Measurements from ENCODE around the gene HDAC9. TPM values are rescaled to one million over a fixed set of nuclear protein-coding genes. Genes with fewer than 3 reads are reported as not detected.

The HDAC9 gene
- total RNA-seq, 1 donor from 2014 or later: 32.4 TPM

GRCh38 chr7:18529239-18529638 lies 33.7 kb downstream of the HDAC9 start:
- Histone ChIP-seq H3K27me3 (no peaks in the 10 kb centered on the region), H3K27ac (no peak overlapping the region), H3K4me1 (no peaks in the 10 kb centered on the region), H3K4me3 (no peak overlapping the region), H3K9me3 (no peaks in the 10 kb centered on the region), H3K36me3 (no peaks in the 10 kb centered on the region)
- DNase-seq (ENCODE audit: extremely low spot score in 2 of 2): no peak
- intact Hi-C loops (cut with DNase I): no loop called here
- TF ChIP-seq CTCF (IDR thresholded peaks at IDR 0.05) (no peak), POLR2A (IDR thresholded peaks at IDR 0.05) (no peak), POLR2AphosphoS5 (IDR thresholded peaks at IDR 0.05; ENCODE audit: insufficient read depth in 1 of 2, low read depth in 1 of 2) (no peak)

- Histone ChIP-seq H3K27me3 (no peaks in the 10 kb centered on the region), H3K36me3 (no peaks in the 10 kb centered on the region), H3K27ac (no peak overlapping the region), H3K4me1 (no peaks in the 10 kb centered on the region), H3K9me3 (no peaks in the 10 kb centered on the region), H3K4me3 (no peak overlapping the region)
- no peak for DNase-seq (ENCODE audit: extremely low spot score in 2 of 2)
- no peak for TF ChIP-seq POLR2AphosphoS5 (IDR thresholded peaks at IDR 0.05; ENCODE audit: insufficient read depth in 1 of 2, low read depth in 1 of 2)
- intact Hi-C loops (cut with DNase I): no loop called here
These were observed 35.0 kb downstream of the HDAC9 start for GRCh38 chr7:18530224-18531179.

GRCh38 chr7:18531539-18531938 lies 36.0 kb downstream of the HDAC9 start:
- Histone ChIP-seq H3K27me3 (no peaks in the 10 kb centered on the region), H3K27ac (no peak overlapping the region), H3K9me3 (no peaks in the 10 kb centered on the region), H3K4me3 (no peak overlapping the region), H3K4me1 (no peaks in the 10 kb centered on the region), H3K36me3 (no peaks in the 10 kb centered on the region)
- no peak for DNase-seq (ENCODE audit: extremely low spot score in 2 of 2)
- TF ChIP-seq POLR2A (IDR thresholded peaks at IDR 0.05) (no peak), POLR2AphosphoS5 (IDR thresholded peaks at IDR 0.05; ENCODE audit: insufficient read depth in 1 of 2, low read depth in 1 of 2) (no peak), CTCF (IDR thresholded peaks at IDR 0.05) (no peak)
- intact Hi-C loops (cut with DNase I): no loop called here

- H3K4me3 ChIP-seq: no peak overlapping the region
- TF ChIP-seq POLR2AphosphoS5 (IDR thresholded peaks at IDR 0.05; ENCODE audit: insufficient read depth in 1 of 2, low read depth in 1 of 2) (no peak), POLR2A (IDR thresholded peaks at IDR 0.05) (no peak), CTCF (IDR thresholded peaks at IDR 0.05) (no peak)
- no peaks in the 10 kb centered on the region for H3K27me3 ChIP-seq
- peaks cover 6% of the 10 kb centered on the region for H3K4me1 ChIP-seq
- no peaks in the 10 kb centered on the region for H3K9me3 ChIP-seq
- no peak for DNase-seq (ENCODE audit: extremely low spot score in 2 of 2)
- H3K36me3 ChIP-seq: no peaks in the 10 kb centered on the region
- H3K27ac ChIP-seq: no peak overlapping the region
- intact Hi-C loops (cut with DNase I): no loop called here
These were observed 37.3 kb downstream of the HDAC9 start for GRCh38 chr7:18532813-18533212.

- intact Hi-C loops (cut with DNase I): no loop called here
- no peaks in the 10 kb centered on the region for H3K9me3 ChIP-seq
- no peaks in the 10 kb centered on the region for H3K27me3 ChIP-seq
- DNase-seq (ENCODE audit: extremely low spot score in 2 of 2): no peak
- no peak overlapping the region for H3K27ac ChIP-seq
- no peak overlapping the region for H3K4me3 ChIP-seq
- no peak for TF ChIP-seq POLR2AphosphoS5 (IDR thresholded peaks at IDR 0.05; ENCODE audit: insufficient read depth in 1 of 2, low read depth in 1 of 2)
- TF ChIP-seq POLR2A (IDR thresholded peaks at IDR 0.05): no peak
- no peak for TF ChIP-seq CTCF (IDR thresholded peaks at IDR 0.05)
- H3K4me1 ChIP-seq: peaks cover 6% of the 10 kb centered on the region
- H3K36me3 ChIP-seq: no peaks in the 10 kb centered on the region
These were observed 38.9 kb downstream of the HDAC9 start for GRCh38 chr7:18534481-18534880.

All from vagina (tissue), 2 donors.